Measurements from ENCODE around the gene AATF. TPM values are rescaled to one million over a fixed set of nuclear protein-coding genes. Genes with fewer than 3 reads are reported as not detected.

Gene AATF
- total and polyA plus RNA-seq, 4 experiments from 2014 or later: 52.0 to 89.4 (median 60.8) TPM

DNA sequence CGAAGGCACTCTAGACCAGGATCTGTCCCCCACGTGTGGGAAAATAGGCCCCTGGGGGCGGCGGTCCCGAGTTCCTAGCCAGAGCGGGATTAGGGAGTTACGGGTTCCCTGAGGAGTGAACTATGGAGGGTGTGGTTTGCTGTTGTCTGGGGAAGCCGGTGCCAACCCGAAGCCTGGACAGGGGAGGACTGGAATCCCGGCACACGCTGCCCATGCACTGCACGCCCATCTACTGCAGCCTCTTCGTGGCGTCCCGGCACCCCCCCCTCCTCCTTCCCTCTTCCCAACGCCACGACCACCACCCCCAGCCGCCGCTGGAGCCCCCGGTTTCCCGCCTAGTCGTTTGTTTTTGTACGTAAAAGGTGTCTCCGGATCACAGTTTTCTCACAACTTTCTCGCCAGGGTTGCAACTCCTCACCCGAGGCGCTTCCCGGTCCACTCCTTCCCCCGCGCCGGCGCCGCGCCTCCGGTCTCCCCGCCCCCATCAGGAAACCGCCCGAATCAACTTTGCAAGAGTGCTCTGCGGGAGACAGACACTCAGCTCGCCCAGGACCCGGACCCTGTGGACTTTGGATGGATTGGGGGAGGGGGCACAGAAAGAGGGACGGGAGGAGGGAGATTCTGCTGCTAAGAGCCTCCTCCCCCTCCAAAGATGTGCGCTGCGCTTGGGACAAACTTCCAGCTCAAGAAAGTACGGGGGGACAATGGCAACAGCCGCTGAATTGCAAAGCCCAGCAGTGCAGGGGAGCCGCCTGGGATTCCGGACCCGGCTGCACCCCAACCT lies 12.9 kb upstream of the AATF start:
- POLR2A ChIA-PET (ENCODE audit: partially characterized antibody): interaction anchor here (2.7 to 3.0 kb wide), 2 partner anchors 9 to 13 kb away, joined by 8 to 12 read pairs; partner anchors contain the start of gene AATF
- H3K4me1 Mint-ChIP-seq: peaks cover 42 to 89% (median 65%) of the 10 kb centered on the region in 4 donors
- peaks cover 0 to 2% of the 10 kb centered on the region in 2 donors for H3K36me3 Mint-ChIP-seq

GRCh38 chr17:36936455-36937000 lies 12.2 kb upstream of the AATF start:
- Histone ChIP-seq H3K27ac (ENCODE audit: low read depth, low read length) (no peak overlapping the region), H3K36me3 (ENCODE audit: insufficient read depth, low read length) (no peaks in the 10 kb centered on the region), H3K9me3 (ENCODE audit: control insufficient read depth in 1 of 2, low read length in 2 of 2) (no peaks in the 10 kb centered on the region), H3K4me3 (ENCODE audit: low read length in 2 of 2) (peak overlapping the region in 1 of 2 donors; percentile 35), H3K4me1 (ENCODE audit: insufficient read depth, low read length) (peaks cover 81% of the 10 kb centered on the region), H3K27me3 (ENCODE audit: insufficient read depth, low read length) (peaks cover 93% of the 10 kb centered on the region)
- Mint-ChIP-seq H3K27ac (peak overlapping the region in 3 of 7 donors; percentile 52 to 76 (median 75)), H3K4me1 (peaks cover 44 to 91% (median 66%) of the 10 kb centered on the region in 4 donors), H3K4me3 (peak overlapping the region in 7 of 8 donors; percentile 42 to 88 (median 83)), H3K27me3 (peaks cover 76 to 77% of the 10 kb centered on the region in 2 donors), H3K36me3 (peaks cover 0 to 2% of the 10 kb centered on the region in 2 donors), H3K9me3 (peaks cover 0 to 26% (median 2%) of the 10 kb centered on the region in 8 donors)
- CTCF ChIA-PET (ENCODE audit: partially characterized antibody): no interaction called here
- intact Hi-C loops (cut with micrococcal nuclease): no loop called here
- peak in 2 of 5 donors; percentile 14 to 29 for DNase-seq
- POLR2A ChIA-PET (ENCODE audit: partially characterized antibody): interaction anchor here (2.7 to 3.0 kb wide), 2 partner anchors 8 to 12 kb away, joined by 8 to 12 read pairs; partner anchors contain the start of gene AATF

More for the DNA sequence above, 12.9 kb upstream of the AATF start:
- H3K27me3 Mint-ChIP-seq: peaks cover 77% of the 10 kb centered on the region in 2 donors
- H3K27me3 ChIP-seq (ENCODE audit: insufficient read depth, low read length): peaks cover 93% of the 10 kb centered on the region
- CTCF ChIA-PET (ENCODE audit: partially characterized antibody): no interaction called here
- intact Hi-C loops (cut with micrococcal nuclease): no loop called here
- peak overlapping the region in 1 of 2 donors; percentile 35 for H3K4me3 ChIP-seq (ENCODE audit: low read length in 2 of 2)
- H3K36me3 ChIP-seq (ENCODE audit: insufficient read depth, low read length): no peaks in the 10 kb centered on the region
- peaks cover 80% of the 10 kb centered on the region for H3K4me1 ChIP-seq (ENCODE audit: insufficient read depth, low read length)
- H3K27ac ChIP-seq (ENCODE audit: low read depth, low read length): no peak overlapping the region
- peak in 2 of 5 donors; percentile 21 to 28 for DNase-seq
- H3K9me3 Mint-ChIP-seq: peaks cover 0 to 24% (median 2%) of the 10 kb centered on the region in 8 donors
- H3K9me3 ChIP-seq (ENCODE audit: control insufficient read depth in 1 of 2, low read length in 2 of 2): no peaks in the 10 kb centered on the region
- peak overlapping the region in 7 of 8 donors; percentile 51 to 84 (median 67) for H3K4me3 Mint-ChIP-seq
- peak overlapping the region in 4 of 7 donors; percentile 23 to 76 (median 64) for H3K27ac Mint-ChIP-seq

GRCh38 chr17:36937001-36937958 lies 11.5 kb upstream of the AATF start, which contains the start of gene LHX1:
LHX1 (plus strand) TSS chr17:36937475; CDS start chr17:36938198, 723 bp downstream.
- CTCF ChIA-PET (ENCODE audit: partially characterized antibody): interaction anchor here (1.0 kb wide), 1 partner anchor 12 kb away, joined by 4 read pairs; the partner anchor contains the start of gene AATF
- H3K36me3 ChIP-seq (ENCODE audit: insufficient read depth, low read length): no peaks in the 10 kb centered on the region
- Mint-ChIP-seq H3K9me3 (peaks cover 0 to 27% (median 2%) of the 10 kb centered on the region in 8 donors), H3K27ac (peak within 1 kb of the TSS in 6 of 7 donors; percentile 3 to 86 (median 76)), H3K4me3 (peak within 1 kb of the TSS; percentile 71 to 88 (median 83)), H3K36me3 (peaks cover 0 to 2% of the 10 kb centered on the region in 2 donors), H3K4me1 (peaks cover 42 to 87% (median 62%) of the 10 kb centered on the region in 4 donors), H3K27me3 (peaks cover 72 to 73% of the 10 kb centered on the region in 2 donors)
- H3K27ac ChIP-seq (ENCODE audit: low read depth, low read length): no peak within 1 kb of the TSS
- H3K27me3 ChIP-seq (ENCODE audit: insufficient read depth, low read length): peaks cover 93% of the 10 kb centered on the region
- intact Hi-C loops (cut with micrococcal nuclease): no loop called here
- H3K4me1 ChIP-seq (ENCODE audit: insufficient read depth, low read length): peaks cover 81% of the 10 kb centered on the region
- no peaks in the 10 kb centered on the region for H3K9me3 ChIP-seq (ENCODE audit: control insufficient read depth in 1 of 2, low read length in 2 of 2)
- DNase-seq: peak in 2 of 5 donors; percentile 25 to 32
- POLR2A ChIA-PET (ENCODE audit: partially characterized antibody): interaction anchor here (1.6 to 3.8 kb wide), 4 partner anchors 7 to 12 kb away, joined by 5 to 17 read pairs (median 10); partner anchors contain the start of gene AATF
- H3K4me3 ChIP-seq (ENCODE audit: low read length in 2 of 2): peak within 1 kb of the TSS in 1 of 2 donors; percentile 35

- Mint-ChIP-seq H3K27ac (peak overlapping the region in 5 of 7 donors; percentile 53 to 86 (median 78)), H3K36me3 (peaks cover 0 to 2% of the 10 kb centered on the region in 2 donors), H3K27me3 (peaks cover 66% of the 10 kb centered on the region in 2 donors), H3K4me3 (peak overlapping the region; percentile 71 to 88 (median 83)), H3K4me1 (peaks cover 37 to 79% (median 56%) of the 10 kb centered on the region in 4 donors), H3K9me3 (peaks cover 0 to 24% (median 2%) of the 10 kb centered on the region in 8 donors)
- POLR2A ChIA-PET (ENCODE audit: partially characterized antibody): interaction anchor here (1.6 to 3.8 kb wide), 2 partner anchors 10 to 11 kb away, joined by 5 to 17 read pairs; partner anchors contain the start of gene AATF
- peaks cover 97% of the 10 kb centered on the region for H3K27me3 ChIP-seq (ENCODE audit: insufficient read depth, low read length)
- intact Hi-C loops (cut with micrococcal nuclease): no loop called here
- CTCF ChIA-PET (ENCODE audit: partially characterized antibody): interaction anchor here (1.0 kb wide), 1 partner anchor 11 kb away, joined by 4 read pairs; the partner anchor contains the start of gene AATF
- no peaks in the 10 kb centered on the region for H3K9me3 ChIP-seq (ENCODE audit: control insufficient read depth in 1 of 2, low read length in 2 of 2)
- H3K4me3 ChIP-seq (ENCODE audit: low read length in 2 of 2): no peak overlapping the region
- no peaks in the 10 kb centered on the region for H3K36me3 ChIP-seq (ENCODE audit: insufficient read depth, low read length)
- H3K4me1 ChIP-seq (ENCODE audit: insufficient read depth, low read length): peaks cover 83% of the 10 kb centered on the region
- DNase-seq: peak in 2 of 5 donors; percentile 40 to 43
- H3K27ac ChIP-seq (ENCODE audit: low read depth, low read length): no peak overlapping the region
Measured at GRCh38 chr17:36937959-36938565, 10.7 kb upstream of the AATF start.

GRCh38 chr17:36938566-36939051 lies 10.1 kb upstream of the AATF start:
- Histone ChIP-seq H3K27me3 (ENCODE audit: insufficient read depth, low read length) (peaks cover 96% of the 10 kb centered on the region), H3K27ac (ENCODE audit: low read depth, low read length) (no peak overlapping the region), H3K36me3 (ENCODE audit: insufficient read depth, low read length) (no peaks in the 10 kb centered on the region), H3K4me3 (ENCODE audit: low read length in 2 of 2) (no peak overlapping the region), H3K9me3 (ENCODE audit: control insufficient read depth in 1 of 2, low read length in 2 of 2) (no peaks in the 10 kb centered on the region), H3K4me1 (ENCODE audit: insufficient read depth, low read length) (peaks cover 80% of the 10 kb centered on the region)
- intact Hi-C loops (cut with micrococcal nuclease): no loop called here
- Mint-ChIP-seq H3K27ac (peak overlapping the region in 2 of 7 donors; percentile 75 to 78), H3K4me3 (peak overlapping the region in 7 of 8 donors; percentile 30 to 87 (median 62)), H3K27me3 (peaks cover 65 to 68% of the 10 kb centered on the region in 2 donors), H3K9me3 (peaks cover 0 to 29% (median 3%) of the 10 kb centered on the region in 8 donors), H3K36me3 (peaks cover 0 to 2% of the 10 kb centered on the region in 2 donors), H3K4me1 (peaks cover 34 to 78% (median 56%) of the 10 kb centered on the region in 4 donors)
- CTCF ChIA-PET (ENCODE audit: partially characterized antibody): no interaction called here
- peak in 2 of 5 donors; percentile 16 to 33 for DNase-seq
- POLR2A ChIA-PET (ENCODE audit: partially characterized antibody): interaction anchor here (1.6 to 3.8 kb wide), 2 partner anchors 10 kb away, joined by 5 to 17 read pairs; partner anchors contain the start of gene AATF

All from CD4-positive, alpha-beta memory T cell (primary cell).